GM18499 (cell line): ENCODE results near the gene PBX1.

Experiments
- ATAC-seq: cut with Tn5 transposase; IDR thresholded peaks from one replicate; pipeline ENCODE4 v1.9.1; 2021; ENCODE audit warnings: moderate number of reproducible peaks; ENCODE audit not compliant: insufficient read depth, unreplicated experiment

Gene PBX1

GRCh38 chr1:164790081-164790480 lies 231.1 kb downstream of the PBX1 start:
- no peak for ATAC-seq

GRCh38 chr1:164792410-164793004 lies 233.5 kb downstream of the PBX1 start:
- no peak for ATAC-seq

GRCh38 chr1:164794356-164794755 lies 235.4 kb downstream of the PBX1 start:
- ATAC-seq: no peak

DNA sequence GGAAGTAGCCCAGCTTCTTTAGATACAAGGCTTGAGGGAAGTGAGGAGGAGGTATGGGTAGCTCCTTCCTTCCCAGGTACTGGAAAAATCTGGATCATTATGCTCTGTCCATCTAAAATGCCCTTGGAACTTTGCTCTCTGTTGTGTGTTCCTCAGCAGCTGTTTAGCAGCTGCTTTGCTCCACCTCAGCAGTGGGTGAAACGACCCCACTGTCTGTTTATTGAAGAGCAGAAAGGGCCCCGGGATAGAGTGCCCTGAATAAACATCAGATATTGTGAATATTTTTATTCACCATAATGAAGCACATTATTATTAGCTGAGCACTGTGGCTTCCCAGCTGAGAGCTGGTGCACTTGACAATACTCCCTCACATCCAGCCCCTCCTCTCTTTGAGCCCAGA lies 237.9 kb downstream of the PBX1 start:
- no peak for ATAC-seq

DNA sequence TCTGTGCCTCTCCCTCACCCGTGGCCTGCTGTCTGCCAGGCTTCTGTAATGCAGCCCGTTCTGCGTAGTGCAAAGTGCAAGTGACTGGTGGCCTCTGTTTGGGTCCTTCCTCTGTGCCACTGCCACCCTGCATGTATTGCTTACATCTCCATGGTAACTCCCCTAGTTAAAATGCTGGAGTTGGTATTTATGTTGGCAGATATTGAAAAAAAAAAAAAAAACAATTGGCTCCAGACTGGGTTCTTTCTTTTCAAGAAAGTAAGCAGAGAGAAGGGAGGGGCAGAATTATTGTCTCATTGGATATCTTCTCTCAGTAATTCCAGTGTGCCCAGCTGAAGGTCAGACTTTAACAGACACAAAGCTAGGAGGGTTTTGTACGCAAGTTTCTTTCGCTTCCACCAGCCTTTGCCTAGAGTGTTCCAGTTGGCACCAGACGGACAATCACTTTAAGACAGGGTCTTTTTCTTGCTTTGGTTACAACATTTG lies 242.3 kb downstream of the PBX1 start:
- ATAC-seq: no peak

DNA sequence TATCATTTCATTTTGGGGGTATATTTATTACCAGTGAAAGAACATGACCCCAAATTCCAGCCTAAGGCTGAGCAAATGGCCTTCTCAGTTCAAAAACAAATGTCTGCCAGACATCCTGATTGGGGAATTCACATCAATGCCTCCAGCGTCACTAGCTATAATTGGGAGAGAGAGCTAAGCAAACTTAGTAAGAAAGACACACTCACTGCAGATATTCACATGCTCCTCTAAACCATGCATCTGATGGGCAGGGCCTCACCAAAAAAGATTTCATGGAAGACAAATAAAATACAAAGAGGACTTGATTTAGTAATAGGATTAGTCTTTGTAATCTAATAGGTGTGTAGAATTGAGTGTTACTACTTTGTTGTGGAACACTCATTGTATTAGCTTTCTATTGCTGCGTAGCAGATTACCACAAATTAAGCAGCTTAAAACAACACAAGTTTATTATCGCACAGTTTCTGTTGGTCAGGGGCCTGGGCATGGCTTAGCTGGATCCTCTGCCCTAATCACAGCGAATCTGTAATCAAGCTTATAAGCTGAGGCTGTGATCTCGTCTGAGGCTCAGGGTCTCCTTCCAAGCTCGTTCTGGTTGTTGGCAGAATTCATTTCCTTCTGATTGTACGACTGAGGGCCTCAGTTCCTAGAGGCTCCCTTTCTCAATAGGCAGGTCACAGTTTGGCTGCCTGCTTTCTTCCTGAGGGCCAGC lies 243.0 kb downstream of the PBX1 start:
- ATAC-seq: no peak

GRCh38 chr1:164802529-164803282 lies 243.7 kb downstream of the PBX1 start:
- no peak for ATAC-seq

DNA sequence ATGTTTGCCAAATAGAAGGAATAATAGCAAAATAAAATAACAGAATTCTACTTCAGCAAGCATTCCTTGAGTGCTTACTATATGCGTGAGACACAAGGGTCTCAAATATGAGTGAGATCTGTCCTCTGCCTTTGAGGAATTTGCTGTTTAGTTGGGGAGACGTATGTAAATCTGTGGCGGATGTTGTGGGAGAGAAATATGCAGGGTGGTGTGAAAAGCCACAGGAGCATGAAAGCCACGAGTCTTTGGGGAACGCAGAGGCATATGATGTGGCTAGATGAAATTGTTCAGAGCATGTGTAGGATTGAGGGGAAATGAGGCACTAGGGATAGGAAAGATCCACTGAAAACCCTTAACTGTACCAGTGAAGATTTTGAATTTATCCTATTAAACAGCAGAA lies 244.4 kb downstream of the PBX1 start:
- no peak for ATAC-seq

DNA sequence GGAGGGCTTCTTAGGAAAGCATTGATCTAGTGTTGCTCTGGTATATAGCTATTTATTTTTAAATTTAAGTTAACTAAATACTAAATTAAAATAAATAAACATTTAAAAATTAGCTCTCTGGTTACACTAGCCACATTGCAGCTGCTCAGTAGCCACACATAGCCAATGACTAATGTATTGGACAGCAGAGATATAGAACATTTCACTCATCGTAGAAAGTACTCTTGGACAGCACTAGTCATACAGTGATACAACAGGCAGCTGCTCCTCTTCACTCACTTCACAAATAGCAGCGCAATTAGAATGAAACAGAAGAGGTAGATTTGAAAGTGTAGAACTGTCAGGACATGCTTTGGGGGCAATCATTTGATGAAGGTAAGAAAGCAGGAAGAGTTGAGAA lies 245.4 kb downstream of the PBX1 start:
- no peak for ATAC-seq

GRCh38 chr1:164805399-164805798 lies 246.4 kb downstream of the PBX1 start:
- no peak for ATAC-seq

DNA sequence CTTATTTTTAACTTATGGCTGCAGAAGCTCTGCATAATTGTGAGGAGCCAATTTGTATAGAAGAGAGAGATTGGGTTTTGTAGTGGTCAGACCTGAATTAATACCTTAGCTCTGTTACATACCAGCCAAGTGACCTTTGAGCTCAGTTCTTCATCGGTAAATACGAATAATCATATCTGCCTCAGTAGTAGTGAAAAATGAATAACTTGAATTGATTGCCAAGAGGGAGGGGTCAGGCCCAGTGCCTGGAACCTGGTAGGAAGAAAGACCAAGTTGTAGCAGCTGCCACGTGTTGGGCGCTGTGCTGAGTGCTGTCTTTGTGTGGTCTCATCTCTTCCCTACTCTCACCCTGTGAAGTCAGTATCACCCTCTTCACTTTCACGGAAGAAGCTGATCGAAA lies 247.5 kb downstream of the PBX1 start:
- no peak for ATAC-seq

GRCh38 chr1:164813776-164814175 lies 254.8 kb downstream of the PBX1 start:
- ATAC-seq: no peak

GRCh38 chr1:164821648-164822047 lies 262.7 kb downstream of the PBX1 start:
- ATAC-seq: no peak

GRCh38 chr1:164823486-164824279 lies 264.7 kb downstream of the PBX1 start:
- no peak for ATAC-seq

DNA sequence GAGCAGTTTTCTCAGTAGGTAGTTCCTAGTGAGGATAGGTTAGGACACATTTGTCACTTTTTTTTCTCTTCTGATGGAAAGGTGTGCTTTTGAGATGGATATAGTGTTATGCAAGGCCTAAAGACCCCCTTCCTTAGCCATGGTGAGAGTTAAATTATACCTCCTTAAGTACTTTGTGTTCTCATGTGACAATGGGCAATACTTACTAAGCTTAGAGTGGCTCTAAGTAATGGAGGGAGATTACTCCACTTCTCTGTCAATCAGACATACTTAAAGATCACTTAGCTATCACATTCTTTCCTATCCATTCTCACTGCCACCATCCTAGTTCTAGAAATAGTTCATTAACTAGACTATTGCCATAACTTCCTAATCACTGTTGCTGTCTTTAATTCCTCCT lies 265.6 kb downstream of the PBX1 start:
- ATAC-seq: no peak

- no peak for ATAC-seq
These were observed 271.6 kb downstream of the PBX1 start for GRCh38 chr1:164830628-164831027.

DNA sequence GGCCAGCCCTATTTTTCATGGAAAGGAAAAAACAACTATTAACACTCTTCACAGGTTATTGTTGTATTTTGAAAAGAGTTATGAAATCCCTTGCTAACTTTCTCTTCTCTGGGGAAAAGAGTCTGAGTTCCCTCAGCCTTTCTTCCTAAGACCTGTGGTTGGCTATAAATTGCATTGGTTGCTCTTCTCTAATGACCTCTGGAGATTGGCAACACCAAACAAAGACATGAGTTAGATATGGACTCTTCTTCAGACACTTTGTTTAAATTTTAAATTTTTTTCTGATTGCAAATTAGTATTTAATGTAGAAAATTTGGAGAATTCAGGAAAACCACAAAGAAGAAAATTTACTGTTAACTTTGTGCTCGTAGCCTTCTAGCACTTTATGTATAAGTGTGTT lies 275.7 kb downstream of the PBX1 start:
- ATAC-seq: no peak

DNA sequence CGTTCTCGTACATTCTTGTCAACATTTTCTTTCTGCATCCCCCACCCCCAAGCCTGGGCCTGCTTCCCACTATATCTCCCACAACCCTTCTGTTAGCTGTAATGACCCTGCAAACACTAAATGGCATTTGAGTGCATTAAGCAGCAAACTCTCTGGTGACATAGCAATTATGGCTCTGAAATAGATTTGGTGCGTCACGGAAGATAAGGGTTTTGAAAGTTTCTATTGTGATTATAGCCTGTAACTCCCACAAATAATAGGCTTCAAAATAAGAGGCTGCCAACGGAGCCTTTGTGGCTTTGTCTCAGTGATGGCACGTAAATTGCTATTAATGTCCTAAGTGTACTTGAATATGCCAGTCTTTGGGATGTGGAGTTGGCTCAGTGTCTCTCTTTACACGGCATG lies 277.6 kb downstream of the PBX1 start:
- ATAC-seq: no peak

GRCh38 chr1:164838786-164839185 lies 279.8 kb downstream of the PBX1 start:
- ATAC-seq: no peak

DNA sequence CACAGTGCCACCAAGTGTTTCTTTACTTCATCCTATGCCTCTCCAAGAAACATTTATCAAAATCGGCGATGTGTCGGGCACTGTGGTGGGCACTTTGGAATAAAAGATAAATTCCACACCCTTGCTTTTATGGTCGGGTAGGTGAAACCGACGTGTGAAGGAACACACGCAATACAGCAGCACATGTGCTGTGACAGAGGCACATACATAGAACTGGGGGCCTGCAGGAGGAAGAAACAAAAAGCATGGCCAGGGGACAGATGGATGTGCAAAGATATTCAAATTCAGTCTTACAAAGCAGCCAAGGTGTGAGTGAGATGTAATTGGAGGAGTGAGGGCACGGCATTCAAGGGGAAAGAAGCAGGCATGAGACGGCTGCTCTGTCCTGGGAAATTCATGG lies 282.0 kb downstream of the PBX1 start:
- no peak for ATAC-seq
